Activated naive CD4-positive, alpha-beta T cell treated with anti-CD3 and anti-CD28 coated beads for 36 hours (primary cell): Measurements from ENCODE around the gene EPB41. TPM values are rescaled to one million over a fixed set of nuclear protein-coding genes. Genes with fewer than 3 reads are reported as not detected.
"Not testable (repeated sequence)": the region's sequence is repeated elsewhere in the genome, so short reads cannot be mapped to it uniquely, and the experiment has no call there.

Experiments used
- CTCF ChIA-PET: fragments of 350-600 bp; sonication (Branson Sonifier 250); formaldehyde crosslinking; loops from one replicate; lab custom pipeline; 2021; ENCODE audit warnings: antibody characterized with exemption; lab: Charles Lee
- DNase-seq: peaks from one replicate; pipeline ENCODE4 v3.0.0-alpha.2; 2020
- H3K27ac Mint-ChIP-seq: one replicate; pipeline ENCODE4 v1.8.0; 2021; ENCODE audit warnings: mild to moderate bottlenecking, mixed read lengths
- H3K27me3 Mint-ChIP-seq: one replicate; pipeline ENCODE4 v1.8.0; 2021; ENCODE audit warnings: low read depth, mixed read lengths
- H3K36me3 Mint-ChIP-seq: one replicate; pipeline ENCODE4 v1.8.0; 2021; ENCODE audit warnings: low read depth, mixed read lengths
- H3K4me1 Mint-ChIP-seq: one replicate; pipeline ENCODE4 v1.8.0; 2021; ENCODE audit warnings: low read depth, mixed read lengths
- H3K4me3 Mint-ChIP-seq: one replicate; pipeline ENCODE4 v1.8.0; 2021; ENCODE audit warnings: mild to moderate bottlenecking, moderate library complexity, mixed read lengths
- H3K9me3 Mint-ChIP-seq: one replicate; pipeline ENCODE4 v1.8.0; 2021; ENCODE audit warnings: mixed read lengths
- intact Hi-C: fragments of 100-400 bp; cut with micrococcal nuclease; formaldehyde crosslinking; loops from one replicate; pipeline ENCODE4 v1.15.1; 2023
- total RNA-seq, 2 experiments: library from RNA; stranded (reverse); gene quantifications; one replicate each; pipeline ENCODE4 v1.2.3, GENCODE V29; 2021

EPB41 gene
- total RNA-seq, 2 experiments from 2014 or later, result 97.4 to 100 TPM

DNA sequence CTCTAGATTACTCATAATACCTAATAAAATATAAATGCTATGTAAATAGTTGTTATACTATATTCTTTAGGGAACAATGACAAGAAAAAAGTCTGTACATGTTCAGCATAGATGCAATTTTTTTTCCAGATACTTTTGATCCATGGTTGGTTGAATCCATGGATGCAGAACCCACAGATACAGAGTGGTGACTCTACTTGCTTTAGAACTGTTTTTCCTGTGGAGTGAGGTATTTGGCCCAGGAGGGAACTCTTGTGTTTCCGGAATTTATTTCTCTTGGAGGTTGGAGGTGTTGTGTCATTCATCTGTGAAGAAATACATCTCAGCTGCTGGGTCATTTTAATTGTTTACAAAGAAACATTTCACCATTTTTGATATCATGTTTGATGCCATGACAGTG is 180.6 kb downstream of the EPB41 start:
- peaks cover 2% of the 10 kb centered on the region for H3K9me3 Mint-ChIP-seq
- H3K4me3 Mint-ChIP-seq, result no peak overlapping the region
- H3K27me3 Mint-ChIP-seq, result no peaks in the 10 kb centered on the region
- CTCF ChIA-PET, result no interaction called here
- H3K27ac Mint-ChIP-seq, result no peak overlapping the region
- no peak for DNase-seq
- intact Hi-C loops, result no loop called here
- H3K36me3 Mint-ChIP-seq, result peaks cover 53% of the 10 kb centered on the region
- peaks cover 10% of the 10 kb centered on the region for H3K4me1 Mint-ChIP-seq

DNA sequence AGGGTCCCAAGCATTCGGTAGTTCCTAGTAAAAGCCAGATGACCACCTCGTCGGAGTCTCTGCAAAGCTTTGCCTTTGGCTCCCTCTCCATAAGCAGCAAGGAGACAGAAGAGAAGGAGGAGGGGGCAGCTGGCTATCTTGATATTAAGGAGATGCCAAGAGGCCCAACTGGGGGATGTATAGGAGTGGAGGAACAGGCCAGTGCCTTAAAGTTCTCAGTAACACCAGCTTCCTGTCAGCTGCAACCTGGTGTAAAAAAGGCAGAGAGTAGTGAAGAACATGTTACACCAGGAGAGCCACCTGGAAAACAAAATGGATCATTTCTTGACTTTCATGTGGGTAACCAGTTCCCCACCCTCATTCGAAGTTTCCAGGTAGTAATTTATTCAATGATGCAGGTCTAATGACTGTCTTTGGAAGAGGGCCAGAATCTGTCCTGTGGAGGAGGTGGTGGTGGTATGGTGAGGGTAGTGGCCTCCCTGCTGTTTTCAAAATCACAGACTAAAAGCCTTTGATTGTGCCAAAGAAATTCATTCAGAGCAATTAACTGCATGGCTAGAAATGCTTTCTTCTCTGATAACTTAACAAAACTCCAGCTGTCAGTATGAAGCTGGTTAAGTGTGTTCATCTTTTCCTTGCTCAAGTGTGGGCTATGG is 182.0 kb downstream of the EPB41 start:
- H3K4me3 Mint-ChIP-seq, result no peak overlapping the region
- no peaks in the 10 kb centered on the region for H3K27me3 Mint-ChIP-seq
- CTCF ChIA-PET, result no interaction called here
- no peak for DNase-seq
- peaks cover 2% of the 10 kb centered on the region for H3K9me3 Mint-ChIP-seq
- peaks cover 45% of the 10 kb centered on the region for H3K36me3 Mint-ChIP-seq
- intact Hi-C loops, result no loop called here
- no peak overlapping the region for H3K27ac Mint-ChIP-seq
- H3K4me1 Mint-ChIP-seq, result peaks cover 10% of the 10 kb centered on the region

- DNase-seq, result no peak
- H3K9me3 Mint-ChIP-seq, result no peaks in the 10 kb centered on the region
- peaks cover 27% of the 10 kb centered on the region for H3K36me3 Mint-ChIP-seq
- H3K27me3 Mint-ChIP-seq, result no peaks in the 10 kb centered on the region
- CTCF ChIA-PET, result no interaction called here
- intact Hi-C loops, result no loop called here
- no peak overlapping the region for H3K27ac Mint-ChIP-seq
- no peak overlapping the region for H3K4me3 Mint-ChIP-seq
- H3K4me1 Mint-ChIP-seq, result peaks cover 10% of the 10 kb centered on the region
Observed at GRCh38 chr1:29099286-29099685, 184.9 kb downstream of the EPB41 start.

DNA sequence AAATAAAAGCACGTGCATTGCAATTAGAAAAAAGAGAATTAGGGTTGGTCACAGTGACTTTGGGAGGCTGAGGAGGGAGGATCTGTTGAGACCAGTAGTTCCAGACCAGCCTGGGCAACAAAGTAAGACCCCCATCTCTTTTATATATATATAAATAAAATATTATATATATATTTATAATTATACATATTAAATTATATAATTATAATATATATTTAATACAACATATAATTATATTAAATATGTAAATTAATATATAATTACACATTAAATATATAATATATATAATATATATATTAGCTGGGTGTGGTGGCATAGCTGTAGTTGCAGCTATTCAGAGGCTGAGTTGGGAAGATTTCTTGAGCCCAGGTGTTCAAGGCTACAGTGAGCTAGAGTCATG is 186.1 kb downstream of the EPB41 start:
- CTCF ChIA-PET, result interaction anchor here (0.7 to 1.1 kb wide), 3 partner anchors 97 to 289 kb away, joined by 3 read pairs; no protein-coding TSS in a partner anchor
- Mint-ChIP-seq H3K36me3 (peaks cover 30% of the 10 kb centered on the region), H3K9me3 (no peaks in the 10 kb centered on the region), H3K27me3 (no peaks in the 10 kb centered on the region), H3K4me1 (peaks cover 8% of the 10 kb centered on the region), H3K4me3 (no peak overlapping the region), H3K27ac (no peak overlapping the region)
- DNase-seq, result no peak
- intact Hi-C loops, result no loop called here

DNA sequence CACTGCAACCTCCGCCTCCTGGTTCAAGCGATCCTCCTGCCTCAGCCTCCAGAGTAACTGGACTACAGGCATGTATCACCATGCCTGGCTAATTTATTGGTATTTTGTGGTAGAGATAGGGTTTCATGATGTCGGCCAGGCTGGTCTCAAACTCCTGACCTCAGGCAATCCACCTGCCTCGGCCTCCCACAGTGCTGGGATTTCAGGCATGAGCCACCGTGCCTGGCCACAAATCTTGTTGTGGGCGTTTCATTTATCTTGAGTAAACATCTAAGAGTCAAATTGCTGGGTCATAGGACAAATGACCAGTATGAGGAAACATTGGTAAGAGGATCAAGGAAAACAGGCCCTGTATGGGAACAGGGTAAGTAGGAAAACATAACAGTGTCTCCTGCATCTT is 191.5 kb downstream of the EPB41 start:
- no peak overlapping the region for H3K4me3 Mint-ChIP-seq
- CTCF ChIA-PET, result interaction anchor here (1.1 kb wide), 1 partner anchor 12 kb away, joined by 3 read pairs; no protein-coding TSS in a partner anchor
- H3K27ac Mint-ChIP-seq, result no peak overlapping the region
- no peaks in the 10 kb centered on the region for H3K9me3 Mint-ChIP-seq
- no peaks in the 10 kb centered on the region for H3K4me1 Mint-ChIP-seq
- no peaks in the 10 kb centered on the region for H3K27me3 Mint-ChIP-seq
- H3K36me3 Mint-ChIP-seq, result peaks cover 24% of the 10 kb centered on the region
- intact Hi-C loops, result no loop called here
- DNase-seq, result no peak

GRCh38 chr1:29108041-29108440 is 193.7 kb downstream of the EPB41 start:
- CTCF ChIA-PET, result interaction anchor here (0.6 to 1.0 kb wide), 3 partner anchors 10 to 122 kb away, joined by 3 to 6 read pairs (median 4); no protein-coding TSS in a partner anchor
- H3K9me3 Mint-ChIP-seq, intact Hi-C loops, H3K4me3 Mint-ChIP-seq, DNase-seq, H3K4me1 Mint-ChIP-seq, H3K27ac Mint-ChIP-seq, H3K27me3 Mint-ChIP-seq: not testable (repeated sequence)
- peaks cover 22% of the 10 kb centered on the region for H3K36me3 Mint-ChIP-seq

DNA sequence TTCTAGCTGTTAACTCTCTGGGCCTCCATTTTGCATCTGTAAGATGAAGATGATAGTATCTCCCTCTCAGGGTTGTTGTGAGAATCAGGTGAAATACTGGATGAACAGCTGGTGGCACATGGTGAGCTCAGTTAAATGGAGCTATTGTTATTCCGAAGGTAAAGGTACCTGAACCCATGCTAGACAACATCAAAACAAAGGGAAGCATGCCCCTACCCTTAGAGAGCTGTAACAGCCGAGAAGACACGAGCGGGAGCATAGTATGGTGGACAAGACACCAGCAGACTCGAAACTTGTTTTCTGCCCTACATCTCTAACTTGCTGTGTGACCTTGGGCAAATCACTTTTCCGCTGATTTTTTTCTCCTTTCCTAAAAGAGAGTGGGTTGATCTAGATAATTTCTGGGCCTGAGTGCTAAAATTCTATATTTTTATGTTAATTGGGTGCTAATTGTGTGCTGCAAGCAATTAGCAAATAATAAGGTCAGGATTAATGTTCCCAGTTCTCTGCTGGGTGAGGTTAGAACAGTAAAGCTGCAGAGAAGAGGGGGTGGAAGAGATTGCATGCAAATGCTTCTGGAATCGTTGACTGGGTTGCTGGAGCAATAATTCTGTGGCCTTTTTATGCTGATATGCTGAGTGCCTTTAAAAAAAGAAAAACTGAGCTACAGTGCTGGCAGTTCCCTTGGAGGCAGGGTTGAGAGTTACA is 198.5 kb downstream of the EPB41 start:
- no peaks in the 10 kb centered on the region for H3K27me3 Mint-ChIP-seq
- CTCF ChIA-PET, result interaction anchor here (1.6 kb wide), 1 partner anchor 9 kb away, joined by 7 read pairs; no protein-coding TSS in a partner anchor
- H3K9me3 Mint-ChIP-seq, result no peaks in the 10 kb centered on the region
- peaks cover 10% of the 10 kb centered on the region for H3K4me1 Mint-ChIP-seq
- no peak overlapping the region for H3K4me3 Mint-ChIP-seq
- DNase-seq, result no peak
- H3K27ac Mint-ChIP-seq, result no peak overlapping the region
- intact Hi-C loops, result no loop called here
- peaks cover 31% of the 10 kb centered on the region for H3K36me3 Mint-ChIP-seq

- Mint-ChIP-seq H3K27me3 (no peaks in the 10 kb centered on the region), H3K9me3 (no peaks in the 10 kb centered on the region), H3K36me3 (peaks cover 33% of the 10 kb centered on the region), H3K4me1 (peaks cover 10% of the 10 kb centered on the region), H3K27ac (no peak overlapping the region), H3K4me3 (no peak overlapping the region)
- no peak for DNase-seq
- intact Hi-C loops, result no loop called here
- CTCF ChIA-PET, result interaction anchor here (1.6 kb wide), 1 partner anchor 9 kb away, joined by 7 read pairs; no protein-coding TSS in a partner anchor
Observed at GRCh38 chr1:29113413-29114117, 199.2 kb downstream of the EPB41 start.

- CTCF ChIA-PET, result interaction anchor here (1.1 kb wide), 1 partner anchor 238 kb away, joined by 3 read pairs; no protein-coding TSS in a partner anchor
- H3K27ac Mint-ChIP-seq, result no peak overlapping the region
- intact Hi-C loops, result no loop called here
- H3K27me3 Mint-ChIP-seq, result no peaks in the 10 kb centered on the region
- peaks cover 31% of the 10 kb centered on the region for H3K36me3 Mint-ChIP-seq
- peaks cover 10% of the 10 kb centered on the region for H3K4me1 Mint-ChIP-seq
- H3K9me3 Mint-ChIP-seq, result no peaks in the 10 kb centered on the region
- H3K4me3 Mint-ChIP-seq, result no peak overlapping the region
- DNase-seq, result no peak
Observed at GRCh38 chr1:29114654-29115053, 200.3 kb downstream of the EPB41 start.

DNA sequence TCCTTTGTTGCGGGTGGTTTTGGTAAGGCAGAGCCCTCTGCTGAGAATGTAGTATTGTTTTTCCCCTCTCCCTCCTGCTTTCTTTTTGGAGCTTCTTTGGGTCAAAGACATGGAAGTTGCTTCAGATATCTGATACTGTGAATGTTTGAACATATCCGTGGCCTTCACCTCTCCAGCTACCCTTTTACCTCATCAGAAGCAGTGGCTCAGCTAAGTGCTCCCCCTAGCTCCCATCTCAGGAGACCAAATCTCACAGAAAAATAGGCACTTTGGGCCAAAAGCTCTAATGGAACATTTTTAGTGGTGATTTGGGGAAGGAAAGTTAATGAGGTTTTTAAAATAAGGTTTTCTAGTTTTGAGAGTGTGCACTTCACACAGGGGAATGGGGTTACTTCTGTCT is 203.0 kb downstream of the EPB41 start:
- Mint-ChIP-seq H3K9me3 (no peaks in the 10 kb centered on the region), H3K36me3 (peaks cover 27% of the 10 kb centered on the region)
- intact Hi-C loops, result no loop called here

DNA sequence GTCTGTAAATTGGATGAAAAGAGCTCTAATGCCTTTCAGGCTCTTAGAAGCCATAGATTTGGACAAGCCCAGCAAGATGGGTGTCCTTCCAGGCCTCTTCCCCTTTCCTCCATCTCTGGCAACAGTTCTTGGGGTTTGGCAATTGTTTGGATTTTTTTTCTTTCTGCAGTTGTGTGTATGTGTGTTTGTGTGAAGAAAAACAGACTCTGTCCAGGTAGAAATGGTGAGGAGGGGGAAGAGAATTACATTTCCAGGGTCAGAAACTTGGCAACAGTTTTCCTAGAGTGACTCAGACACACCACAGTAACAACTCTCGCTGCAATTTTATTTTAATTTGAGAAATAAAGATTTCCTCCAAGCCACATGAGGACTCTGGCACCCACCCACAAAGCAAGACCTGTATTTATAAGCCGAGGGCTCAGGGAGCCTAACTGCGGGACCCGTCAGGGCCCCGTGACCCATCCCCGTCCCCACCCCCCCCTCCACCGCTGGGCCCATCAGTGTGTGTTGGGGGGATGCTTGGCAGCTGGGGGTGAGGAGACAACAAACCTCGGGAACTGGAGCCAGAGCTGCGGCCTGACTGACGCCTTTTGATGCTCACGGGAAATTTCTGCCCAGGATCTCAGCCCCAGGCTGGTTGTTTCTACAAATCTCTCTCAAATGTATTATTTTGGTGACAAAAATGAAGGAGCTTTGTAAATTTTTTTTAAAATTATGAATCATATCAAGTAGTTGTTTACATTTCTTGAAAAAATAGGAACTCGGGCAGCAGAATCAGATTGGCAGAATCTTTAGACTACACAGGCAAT is 205.0 kb downstream of the EPB41 start:
- CTCF ChIA-PET, result interaction anchor here (0.5 to 1.3 kb wide), 4 partner anchors 18 to 876 kb away, joined by 3 to 4 read pairs (median 3); no protein-coding TSS in a partner anchor
- intact Hi-C loops, result no loop called here
- DNase-seq, result no peak
- H3K4me3 Mint-ChIP-seq, result no peak overlapping the region
- H3K27me3 Mint-ChIP-seq, result peaks cover 10% of the 10 kb centered on the region
- peaks cover 14% of the 10 kb centered on the region for H3K4me1 Mint-ChIP-seq
- no peaks in the 10 kb centered on the region for H3K9me3 Mint-ChIP-seq
- no peak overlapping the region for H3K27ac Mint-ChIP-seq
- peaks cover 27% of the 10 kb centered on the region for H3K36me3 Mint-ChIP-seq

More for the DNA sequence above, 203.0 kb downstream of the EPB41 start:
- peaks cover 15% of the 10 kb centered on the region for H3K4me1 Mint-ChIP-seq
- CTCF ChIA-PET, result interaction anchor here (0.7 to 1.4 kb wide), 8 partner anchors 9 to 240 kb away, joined by 3 to 6 read pairs (median 4); partner anchors contain the start of gene SRSF4
- H3K27ac Mint-ChIP-seq, result peak overlapping the region; percentile 32
- DNase-seq, result no peak
- H3K4me3 Mint-ChIP-seq, result no peak overlapping the region
- no peaks in the 10 kb centered on the region for H3K27me3 Mint-ChIP-seq
